ENCODE measurements around the gene DNAAF1.

GRCh38 chr16:84103678-84104077, 41.4 kb upstream of the DNAAF1 start:
- TF ChIP-seq EZH2 (IDR thresholded peaks at IDR 0.05; ENCODE audit: low read length) (no peak), CTCF (optimal IDR thresholded peaks at IDR 0.05 in 1 of 3, IDR thresholded peaks at IDR 0.05 in 1 of 3, conservative IDR thresholded peaks at IDR 0.05 in 1 of 3; ENCODE audit: extremely low read depth in 1 of 3, insufficient read depth in 2 of 3, low read length in 3 of 3) (no peak)

Data from keratinocyte (primary cell).